SIG-M5 treated with dmso at 0.1 percent for 504 hours (cell line): ENCODE measurements around the gene ADAM19.

Experiments used
- DNase-seq: peaks from one replicate; lab custom pipeline; 2025; ENCODE audit not compliant: unreplicated experiment; lab: John Stamatoyannopoulos, UW

Gene ADAM19

GRCh38 chr5:157469073-157469472 is 106.5 kb downstream of the ADAM19 start:
- no peak for DNase-seq

DNA sequence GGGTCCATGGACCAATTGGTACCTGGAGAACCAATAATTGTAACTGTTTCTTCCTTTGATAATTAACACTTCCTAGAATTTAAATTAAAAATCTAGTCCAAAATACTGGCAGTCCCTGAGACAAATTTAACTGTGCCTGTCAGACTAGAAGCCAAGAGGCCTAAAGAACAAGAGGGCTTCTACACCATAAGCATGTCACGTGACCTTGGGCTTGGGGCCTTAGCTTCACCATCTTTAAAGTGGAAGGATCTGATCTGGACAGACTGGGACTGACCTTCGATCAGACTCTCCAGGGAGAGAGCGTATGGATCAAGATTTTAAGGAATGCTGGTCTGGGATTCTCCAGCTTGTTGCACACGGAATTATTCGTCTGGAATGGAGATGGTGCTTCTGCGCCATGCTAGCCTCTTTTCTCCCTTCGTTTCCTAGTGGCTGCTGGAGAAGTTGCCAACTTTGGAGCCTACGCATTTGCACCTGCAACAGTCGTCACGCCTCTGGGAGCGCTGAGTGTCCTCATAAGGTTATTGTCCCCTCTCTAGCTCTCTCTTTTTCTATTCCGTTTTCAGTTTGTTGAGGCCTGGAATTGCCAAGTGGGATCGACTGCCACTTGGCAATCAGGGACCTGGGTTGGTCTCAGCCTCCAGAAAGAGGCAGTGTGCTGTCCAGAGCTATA is 107.1 kb downstream of the ADAM19 start:
- DNase-seq = no peak

GRCh38 chr5:157464519-157465171 is 110.9 kb downstream of the ADAM19 start:
- DNase-seq = peak; percentile 91

- DNase-seq = no peak
Observed at GRCh38 chr5:157463621-157464518, 111.7 kb downstream of the ADAM19 start.

DNA sequence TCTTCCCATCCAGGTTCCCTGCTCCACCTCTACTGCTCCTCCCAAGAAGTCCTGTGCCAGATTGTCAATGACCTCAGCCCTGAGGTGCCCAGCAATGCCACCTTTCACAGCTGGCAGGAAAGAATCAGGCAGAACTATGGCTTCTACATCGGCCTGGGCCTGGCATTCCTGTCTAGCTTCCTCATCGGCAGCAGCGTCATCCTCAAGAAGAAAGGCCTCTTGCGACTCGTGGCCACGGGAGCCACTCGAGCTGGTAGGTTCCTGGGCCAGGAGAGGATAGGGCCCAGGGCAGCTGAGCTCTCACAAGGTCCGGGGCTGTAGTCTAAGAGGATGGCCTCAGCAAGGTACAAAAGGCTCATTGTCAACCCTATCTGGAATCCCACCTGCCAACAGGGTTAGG is 112.5 kb downstream of the ADAM19 start:
- DNase-seq = no peak

- DNase-seq = no peak
Observed at GRCh38 chr5:157460921-157461792, 114.4 kb downstream of the ADAM19 start.

- no peak for DNase-seq
Observed at GRCh38 chr5:157459715-157460599, 115.6 kb downstream of the ADAM19 start, which contains the start of gene NIPAL4. Gene NIPAL4 (plus strand): TSS chr5:157460213. CDS start chr5:157460321, 108 bp downstream.

GRCh38 chr5:157458835-157459234 is 116.7 kb downstream of the ADAM19 start:
- no peak for DNase-seq

- DNase-seq = no peak
Observed at GRCh38 chr5:157457391-157457790, 118.2 kb downstream of the ADAM19 start.

DNA sequence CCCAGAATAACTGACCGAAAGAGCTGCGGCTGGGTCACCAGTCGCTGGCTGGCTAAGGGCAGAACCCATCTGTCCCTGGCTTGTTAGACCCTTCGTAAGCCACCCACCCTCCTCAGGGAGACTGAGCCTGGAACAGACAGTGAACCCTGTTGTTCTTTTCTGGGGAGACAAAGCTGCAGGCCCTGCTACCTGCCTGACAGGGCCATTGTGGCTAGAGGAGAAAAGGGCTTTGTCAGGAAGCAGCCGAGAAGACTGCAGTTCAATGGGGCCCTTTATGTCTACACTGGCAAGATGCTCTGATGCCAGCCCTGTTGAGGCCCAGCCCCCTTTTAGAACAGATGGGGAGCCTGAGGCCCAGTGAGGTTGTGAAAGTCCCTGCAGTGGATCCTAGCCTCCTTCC is 119.3 kb downstream of the ADAM19 start:
- no peak for DNase-seq

GRCh38 chr5:157455057-157455456 is 120.5 kb downstream of the ADAM19 start:
- no peak for DNase-seq

- DNase-seq = no peak
Observed at GRCh38 chr5:157454273-157454672, 121.3 kb downstream of the ADAM19 start.

GRCh38 chr5:157451806-157452205 is 123.8 kb downstream of the ADAM19 start:
- no peak for DNase-seq

GRCh38 chr5:157450024-157450423 is 125.6 kb downstream of the ADAM19 start:
- no peak for DNase-seq

DNA sequence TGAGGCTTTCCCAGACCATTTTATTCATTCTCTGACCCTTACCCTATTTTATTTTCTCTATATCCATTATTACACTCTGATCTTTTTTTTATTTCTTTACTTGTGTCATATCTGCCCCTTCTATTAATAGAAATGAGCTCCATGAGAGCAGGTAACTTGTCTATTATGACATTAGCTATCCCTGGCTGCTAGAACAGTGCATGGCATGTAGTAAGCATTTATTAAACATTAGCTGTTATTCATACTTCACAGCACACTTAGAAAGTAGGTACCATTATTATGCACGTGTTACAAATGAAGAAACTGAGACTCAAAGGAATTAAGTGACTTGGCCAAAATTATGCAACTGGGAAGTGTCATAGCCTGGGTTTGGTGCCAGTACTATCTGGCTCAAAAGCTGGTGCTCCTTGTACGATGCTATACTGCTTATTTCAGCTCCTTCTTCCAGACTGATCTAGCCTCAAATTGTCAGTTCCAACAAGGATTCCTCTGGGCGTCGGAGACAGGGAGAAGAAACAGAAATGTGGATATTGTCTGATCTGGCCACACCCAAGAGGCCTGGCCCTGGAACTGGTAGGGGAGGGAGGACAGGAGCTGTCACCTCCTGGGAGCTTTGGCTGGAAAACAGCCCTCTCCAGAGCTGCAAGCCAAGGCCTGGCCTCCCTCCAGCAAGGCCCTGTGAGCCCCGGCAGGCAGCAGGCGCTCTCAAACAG is 126.4 kb downstream of the ADAM19 start:
- DNase-seq = no peak

DNA sequence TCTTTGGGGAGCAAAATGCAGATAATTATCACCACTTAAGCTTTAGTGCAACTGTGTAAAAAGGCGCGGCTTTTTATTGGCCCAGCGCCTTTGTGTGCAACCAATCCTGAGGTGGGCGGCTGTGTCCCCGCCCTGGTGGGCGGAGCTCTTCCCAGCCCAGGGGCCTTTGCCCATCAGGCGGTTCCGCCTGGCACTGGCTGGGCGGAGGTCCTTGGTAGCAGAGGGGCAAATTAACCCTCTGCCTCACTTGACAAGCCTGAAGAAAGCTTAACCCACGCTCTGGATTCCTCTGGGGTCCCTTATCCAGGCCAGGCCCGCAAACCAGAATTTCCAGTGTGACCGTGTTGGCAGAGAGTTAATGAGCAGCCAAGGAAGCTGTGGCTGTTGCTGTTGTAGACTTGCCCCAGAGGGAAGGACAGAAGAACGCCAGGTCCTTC is 128.4 kb downstream of the ADAM19 start:
- no peak for DNase-seq

DNA sequence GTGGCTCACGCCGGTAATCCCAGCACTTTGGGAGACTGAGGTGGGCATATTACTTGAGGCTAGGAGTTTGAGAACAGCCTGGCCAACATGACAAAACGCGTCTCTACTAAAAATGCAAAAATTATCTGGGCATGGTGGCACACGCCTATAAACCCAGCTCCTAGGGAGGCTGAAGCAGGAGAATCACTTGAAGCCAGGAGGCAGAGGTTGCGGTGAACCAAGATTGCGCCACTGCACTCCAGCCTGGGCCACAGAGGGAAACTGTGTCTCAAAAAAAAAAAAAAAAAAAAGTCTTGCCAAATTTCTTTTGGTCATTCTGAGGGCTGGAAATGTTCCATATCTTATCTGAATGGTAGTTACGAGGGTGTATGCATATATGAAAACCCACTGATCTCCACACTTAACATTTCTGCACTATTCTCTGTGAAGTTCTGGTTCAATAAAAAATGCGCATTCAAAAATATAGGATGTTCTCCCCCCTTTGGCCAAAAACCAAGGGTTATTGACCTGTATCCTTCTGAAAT is 129.1 kb downstream of the ADAM19 start:
- DNase-seq = no peak

- DNase-seq = no peak
Observed at GRCh38 chr5:157445745-157446411, 129.7 kb downstream of the ADAM19 start.
